Muscle of arm (tissue), 12 donors: ENCODE measurements around the gene PSG7. TPM values are rescaled to one million over a fixed set of nuclear protein-coding genes. Genes with fewer than 3 reads are reported as not detected.

Source experiments
- polyA plus RNA-seq, 12 donors: library from polyadenylated mRNA; unstranded; fragments of 120-200 nt; gene quantifications; one replicate each; pipeline ENCODE4 v1.2.1, GENCODE V29; 2013; ENCODE audit not compliant: insufficient read length in 12 of 12

Gene PSG7
- polyA plus RNA-seq, 12 donors, result 0.11 to 0.78 (median 0.53) TPM; not detected in 8

Other genes starting within 250 kb of the PSG7 start
- under 1 TPM in 7 of 12 donors, not detected in 5; 0.09 to 0.99 (median 0.57) TPM for gene PSG3, start 196.7 kb downstream of the PSG7 start, polyA plus RNA-seq
- under 1 TPM in 3 of 12 donors, not detected in 9; 0.09 to 0.46 (median 0.22) TPM for gene PSG8, start 171.5 kb downstream of the PSG7 start, polyA plus RNA-seq
- 1 to 10 TPM in 1 of 12 donors, under 1 TPM in 8, not detected in 3; 0.12 to 1.4 (median 0.26) TPM for gene PSG1, start 57.5 kb downstream of the PSG7 start, polyA plus RNA-seq
- gene PSG6, start 19.3 kb downstream of the PSG7 start, polyA plus RNA-seq, result under 1 TPM in 6 of 12 donors, not detected in 6; 0.16 to 0.70 (median 0.47) TPM
- gene PSG11, start 89.3 kb upstream of the PSG7 start, polyA plus RNA-seq, result 1 to 10 TPM in 3 of 12 donors, under 1 TPM in 7, not detected in 2; 0.29 to 2.0 (median 0.75) TPM
- under 1 TPM in 10 of 12 donors, not detected in 2; 0.21 to 0.79 (median 0.34) TPM for gene PSG2, start 145.5 kb upstream of the PSG7 start, polyA plus RNA-seq
- gene PSG5, start 249.3 kb upstream of the PSG7 start, polyA plus RNA-seq, result under 1 TPM in 10 of 12 donors, not detected in 2; 0.28 to 0.94 (median 0.59) TPM